Neural cell (in vitro differentiated cells): ENCODE data around the gene GPRIN3. TPM values are rescaled to one million over a fixed set of nuclear protein-coding genes. Genes with fewer than 3 reads are reported as not detected.

Experiments used
- H2AFZ ChIP-seq: fragments of 200-600, 300-800 bp; sonication (generic), shearing (Covaris generic); 2 replicates; pipeline ENCODE4 v1.6.0; 2014; ENCODE audit warnings: low read depth, mild to moderate bottlenecking, antibody characterized with exemption, low read length, moderate library complexity
- H3F3A ChIP-seq: fragments of 200-600 bp; shearing (Covaris generic); 2 replicates; pipeline ENCODE4 v1.6.1; 2016; ENCODE audit warnings: mild to moderate bottlenecking, moderate library complexity, mixed read lengths, antibody characterized with exemption, low read length; ENCODE audit not compliant: insufficient read depth, poor library complexity, severe bottlenecking
- H3K27ac ChIP-seq: fragments of 200-600, 300-800 bp; sonication (generic), shearing (Covaris generic); 2 replicates; pipeline ENCODE4 v1.5.1; 2014; ENCODE audit warnings: mild to moderate bottlenecking, low read length, moderate library complexity
- H3K27me3 ChIP-seq: fragments of 300-800, 200-600 bp; sonication (generic), shearing (Covaris generic); 2 replicates; pipeline ENCODE4 v1.6.0; 2014; ENCODE audit warnings: mild to moderate bottlenecking, low read depth, low read length, moderate library complexity; ENCODE audit not compliant: insufficient read depth
- H3K36me3 ChIP-seq: fragments of 300-800, 200-600 bp; sonication (generic), shearing (Covaris generic); 2 replicates; pipeline ENCODE4 v1.5.1; 2014; ENCODE audit warnings: mild to moderate bottlenecking, antibody characterized with exemption, low read length, moderate library complexity; ENCODE audit not compliant: insufficient read depth
- H3K4me2 ChIP-seq: fragments of 300-800, 200-600 bp; sonication (generic), shearing (Covaris generic); 2 replicates; pipeline ENCODE4 v1.6.0; 2014; ENCODE audit warnings: mild to moderate bottlenecking, low read length
- H3K4me3 ChIP-seq: fragments of 300-800, 200-600 bp; sonication (generic), shearing (Covaris generic); 2 replicates; pipeline ENCODE4 v1.5.1; 2014; ENCODE audit warnings: mild to moderate bottlenecking, low read length, moderate library complexity
- H3K79me2 ChIP-seq: fragments of 200-600 bp; shearing (Covaris generic); replicated peaks from 2 replicates; pipeline ENCODE4 v1.6.0; 2014; ENCODE audit warnings: mild to moderate bottlenecking, low read length, moderate library complexity; ENCODE audit not compliant: insufficient read depth
- H3K9ac ChIP-seq: fragments of 300-800, 200-600 bp; sonication (generic), shearing (Covaris generic); 2 replicates; pipeline ENCODE4 v1.6.1; 2016; ENCODE audit warnings: mild to moderate bottlenecking, low read length, mixed read lengths
- H3K9me2 ChIP-seq: fragments of 200-600 bp; shearing (Covaris generic); 2 replicates; pipeline ENCODE4 v1.6.1; 2016; ENCODE audit warnings: mild to moderate bottlenecking, low read length, mixed read lengths; ENCODE audit not compliant: insufficient read depth
- H3K9me3 ChIP-seq: fragments of 200-600, 300-800 bp; sonication (generic), shearing (Covaris generic); 2 replicates; pipeline ENCODE4 v1.6.1; 2016; ENCODE audit warnings: mild to moderate bottlenecking, mixed run types, low read length, moderate library complexity, mixed read lengths
- H4K20me1 ChIP-seq: fragments of 200-600 bp; shearing (Covaris generic); 2 replicates; pipeline ENCODE4 v1.6.1; 2016; ENCODE audit warnings: mild to moderate bottlenecking, mixed run types; ENCODE audit not compliant: insufficient read depth
- CTCF ChIP-seq: fragments of 450-650 bp; IDR thresholded peaks from 2 replicates; pipeline ENCODE4 v1.5.1; 2014; ENCODE audit warnings: antibody characterized with exemption, mild to moderate bottlenecking, moderate library complexity; ENCODE audit not compliant: poor library complexity, severe bottlenecking
- EP300 ChIP-seq: fragments of 450-650 bp; conservative IDR thresholded peaks from 2 replicates; pipeline ENCODE4 v1.6.1; 2014; ENCODE audit warnings: antibody characterized with exemption, mild to moderate bottlenecking, moderate library complexity; ENCODE audit not compliant: poor library complexity, severe bottlenecking
- EZH2 ChIP-seq: fragments of 200-600, 300-800 bp; shearing (Covaris generic), sonication (generic); IDR thresholded peaks from 2 replicates; pipeline ENCODE4 v1.6.1; 2014; ENCODE audit warnings: antibody characterized with exemption, low read length, borderline replicate concordance, mild to moderate bottlenecking; ENCODE audit not compliant: insufficient read depth, poor library complexity, severe bottlenecking
- MXI1 ChIP-seq: fragments of 450-650 bp; conservative IDR thresholded peaks from 2 replicates; pipeline ENCODE4 v1.6.1; 2014; ENCODE audit warnings: antibody characterized with exemption, mild to moderate bottlenecking; ENCODE audit not compliant: poor library complexity, severe bottlenecking
- POLR2AphosphoS5 ChIP-seq: IDR thresholded peaks from 2 replicates; pipeline ENCODE4 v1.6.1; 2012
- RAD21 ChIP-seq: fragments of 450-650 bp; conservative IDR thresholded peaks from 2 replicates; pipeline ENCODE4 v1.6.1; 2014; ENCODE audit warnings: antibody characterized with exemption, mild to moderate bottlenecking, moderate library complexity
- REST ChIP-seq: IDR thresholded peaks from 2 replicates; pipeline ENCODE4 v1.6.1; 2012; ENCODE audit warnings: borderline replicate concordance
- SMC3 ChIP-seq: fragments of 450-650 bp; conservative IDR thresholded peaks from 2 replicates; pipeline ENCODE4 v1.6.1; 2014; ENCODE audit warnings: antibody characterized with exemption, mild to moderate bottlenecking, moderate library complexity; ENCODE audit not compliant: poor library complexity
- TAF1 ChIP-seq: IDR thresholded peaks from 2 replicates; pipeline ENCODE4 v1.6.1; 2012; ENCODE audit warnings: low read depth
- polyA plus RNA-seq: library from polyadenylated mRNA; depleted of rRNA; stranded (reverse); fragments of >200 nt; gene quantifications from 2 replicates; pipeline ENCODE4 v1.2.3, GENCODE V29; 2014

GPRIN3 gene
- polyA plus RNA-seq, 1 donor from 2014 or later = 7.0 TPM

GRCh38 chr4:89245459-89245858 is 62.1 kb downstream of the GPRIN3 start:
- Histone ChIP-seq H3K9me3 (no peaks in the 10 kb centered on the region), H3K4me2 (no peak overlapping the region), H3K79me2 (no peaks in the 10 kb centered on the region), H2AFZ (no peak overlapping the region), H3K27ac (no peak overlapping the region), H3K4me3 (no peak overlapping the region), H4K20me1 (no peaks in the 10 kb centered on the region), H3K36me3 (peaks cover 4% of the 10 kb centered on the region), H3F3A (no peaks in the 10 kb centered on the region), H3K9ac (no peak overlapping the region), H3K27me3 (no peaks in the 10 kb centered on the region), H3K9me2 (no peaks in the 10 kb centered on the region)
- TF ChIP-seq SMC3 (no peak), CTCF (no peak), REST (no peak), POLR2AphosphoS5 (no peak), MXI1 (no peak), TAF1 (no peak), RAD21 (no peak), EP300 (no peak), EZH2 (no peak)

GRCh38 chr4:89243733-89244252 is 63.8 kb downstream of the GPRIN3 start:
- Histone ChIP-seq H4K20me1 (no peaks in the 10 kb centered on the region), H3K27me3 (no peaks in the 10 kb centered on the region), H3K4me3 (no peak overlapping the region), H3K9me3 (no peaks in the 10 kb centered on the region), H3K9ac (no peak overlapping the region), H3F3A (no peaks in the 10 kb centered on the region), H3K4me2 (no peak overlapping the region), H3K36me3 (no peaks in the 10 kb centered on the region), H2AFZ (no peak overlapping the region), H3K27ac (no peak overlapping the region), H3K9me2 (no peaks in the 10 kb centered on the region), H3K79me2 (no peaks in the 10 kb centered on the region)
- no peak for TF ChIP-seq RAD21
- TF ChIP-seq EZH2 = no peak
- no peak for TF ChIP-seq SMC3
- no peak for TF ChIP-seq TAF1
- no peak for TF ChIP-seq CTCF
- TF ChIP-seq POLR2AphosphoS5 = no peak
- TF ChIP-seq REST = no peak
- TF ChIP-seq MXI1 = no peak
- no peak for TF ChIP-seq EP300
